Measurements from ENCODE around the gene IFNAR1. TPM values are rescaled to one million over a fixed set of nuclear protein-coding genes. Genes with fewer than 3 reads are reported as not detected.
"Not testable (repeated sequence)": the region's sequence is repeated elsewhere in the genome, so short reads cannot be mapped to it uniquely, and the experiment has no call there.

IFNAR1 gene
- total and polyA plus RNA-seq, 2 of the 8 experiments (the other 6 are each of a cell fraction or from before 2014, with no cell fraction given), result 3.1 to 17.1 TPM

DNA sequence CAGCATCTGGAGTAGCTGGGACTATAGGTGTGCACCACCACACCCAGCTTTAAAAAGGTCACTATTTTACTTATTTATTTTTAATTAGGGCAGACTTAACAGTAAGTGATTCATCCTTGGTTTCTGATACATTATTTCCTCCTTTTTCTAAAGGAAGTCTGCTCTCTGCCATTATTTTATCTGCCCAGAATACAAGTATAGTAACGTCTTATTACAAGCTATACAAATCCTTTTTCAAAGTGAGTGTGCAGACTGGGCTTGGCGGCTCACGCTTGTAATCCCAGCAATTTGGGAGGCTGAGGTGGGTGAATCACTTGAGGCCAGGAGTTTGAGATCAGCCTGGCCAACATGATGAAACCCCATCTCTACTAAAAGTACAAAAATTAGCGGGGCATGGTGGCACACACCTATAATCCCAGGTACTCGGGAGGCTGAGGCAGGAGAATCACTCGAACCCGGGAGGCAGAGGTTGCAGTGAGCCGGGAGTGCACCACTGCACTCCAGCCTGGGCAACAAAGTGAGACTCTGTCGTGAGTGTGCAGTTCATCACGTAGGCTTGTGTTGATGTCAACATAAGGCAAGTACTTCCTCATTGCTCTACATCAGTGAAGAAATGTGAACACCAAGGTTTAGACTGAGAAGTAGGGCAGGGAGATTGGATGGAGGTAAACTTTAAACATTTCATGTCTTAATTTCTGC lies 39.3 kb downstream of the IFNAR1 start:
- not testable (repeated sequence) for H3K18ac ChIP-seq (ENCODE audit: extremely low read depth, low read length); H3K14ac ChIP-seq (ENCODE audit: insufficient read length); H3K27me3 ChIP-seq (replicated peaks in 1 of 4; ENCODE audit: control insufficient read depth in 3 of 4, extremely low read depth in 1 of 4, insufficient read depth in 3 of 4, low read length in 3 of 4); H3K23ac ChIP-seq (ENCODE audit: insufficient read length); H2BK5ac ChIP-seq (ENCODE audit: low read depth, low read length); H3K79me1 ChIP-seq (ENCODE audit: low read depth, low read length); H3K23me2 ChIP-seq (ENCODE audit: low read depth, low read length); FAIRE-seq; H3K4me2 ChIP-seq (ENCODE audit: insufficient read depth in 1 of 2, low read depth in 2 of 2, low read length in 2 of 2); H4K5ac ChIP-seq (ENCODE audit: insufficient read length, low read depth, low read length); H2BK120ac ChIP-seq (replicated peaks; ENCODE audit: low read depth, low read length); H3K36me3 ChIP-seq (ENCODE audit: control insufficient read depth in 2 of 4, insufficient read depth in 4 of 4, low read length in 3 of 4); H3K56ac ChIP-seq (replicated peaks; ENCODE audit: insufficient read length, low read depth, low read length); H3K27ac ChIP-seq (ENCODE audit: low read depth, low read length); H3K4ac ChIP-seq (replicated peaks; ENCODE audit: insufficient read length, low read depth, low read length); H2BK15ac ChIP-seq (ENCODE audit: low read length); H2BK20ac ChIP-seq (ENCODE audit: low read length); H3K79me2 ChIP-seq (ENCODE audit: control insufficient read depth in 1 of 2, insufficient read depth in 2 of 2, low read length in 2 of 2); H3K9ac ChIP-seq (replicated peaks in 1 of 4; ENCODE audit: extremely low read depth in 1 of 4, low read depth in 3 of 4, low read length in 3 of 4); H2AFZ ChIP-seq (ENCODE audit: low read length); H4K91ac ChIP-seq (replicated peaks; ENCODE audit: insufficient read length, low read length); H3K4me3 ChIP-seq (ENCODE audit: extremely low read depth in 1 of 4, insufficient read depth in 2 of 4, low read depth in 3 of 4, low read length in 4 of 4); H4K20me1 ChIP-seq (replicated peaks in 1 of 2; ENCODE audit: control insufficient read depth in 1 of 2, insufficient read depth in 2 of 2, low read length in 2 of 2); H4K8ac ChIP-seq (ENCODE audit: extremely low read depth, insufficient read depth, low read length); H3K9me3 ChIP-seq (ENCODE audit: insufficient read depth in 2 of 2, low read depth in 1 of 2, low read length in 1 of 2); H2AK5ac ChIP-seq (ENCODE audit: low read depth, low read length)
- WGBS, 2 experiments (ENCODE audit: extremely low coverage in 1 of 2, insufficient coverage in 1 of 2, insufficient read length in 1 of 2, insufficient replicate concordance in 2 of 2, low coverage in 1 of 2, low lambda C conversion rate in 2 of 2, missing lambda C conversion rate in 1 of 2), result 84% methylated on average over 10 of the region's 10 CpGs; no CpG with 5 or more reads in 1 of the 2 experiments
- H2BK12ac ChIP-seq (ENCODE audit: low read depth, low read length), result 0 out of 2 replicates have a peak overlapping the region, but pooled peaks have one; percentile 2
- ChIA-PET POLR2A (ENCODE audit: partially characterized antibody) (interaction anchor here (0.8 to 4.1 kb wide), 3 partner anchors 9 to 40 kb away, joined by 3 to 19 read pairs (median 3); partner anchors contain the start of gene IFNAR1), CTCF (ENCODE audit: partially characterized antibody) (interaction anchor here (0.6 to 0.9 kb wide), 2 partner anchors 53 to 144 kb away, joined by 3 to 4 read pairs; no protein-coding TSS in a partner anchor)
- DNase-seq (ENCODE audit: low read depth in 1 of 2, low spot score in 2 of 2), result peak in 1 of 2 experiments; percentile 32
- peaks cover 0 to 24% (median 11%) of the 10 kb centered on the region in 4 experiments; a peak in 6 of 7 replicates for H3K4me1 ChIP-seq (replicated peaks in 1 of 4; ENCODE audit: control insufficient read depth in 3 of 4, insufficient read depth in 4 of 4, low read length in 3 of 4)
